Cardiac muscle cell (in vitro differentiated cells and primary cell): ENCODE data around the gene NBPF1. TPM values are rescaled to one million over a fixed set of nuclear protein-coding genes. Genes with fewer than 3 reads are reported as not detected.
A peak's percentile ranks its signal among the peaks of the same experiment; 100 is the strongest.
"Not testable (repeated sequence)": the region's sequence is repeated elsewhere in the genome, so short reads cannot be mapped to it uniquely, and the experiment has no call there.

ENCODE experiments used
- DNase-seq, 2 donors: peaks; one replicate each; pipeline versions ENCODE4 v3.0.0 to v3.0.0-alpha.2; 2010 to 2017; ENCODE audit warnings: low read depth in 1 of 2, low spot score in 1 of 2
- H3K27ac ChIP-seq: fragments of 200-600 bp; sonication (generic); 2 replicates; pipeline ENCODE4 v1.5.1; 2016
- H3K27me3 ChIP-seq: fragments of 200-600 bp; sonication (generic); 2 replicates; pipeline ENCODE4 v1.6.0; 2016; ENCODE audit warnings: control low read depth
- H3K36me3 ChIP-seq: fragments of 200-600 bp; sonication (generic); 2 replicates; pipeline ENCODE4 v1.5.1; 2016; ENCODE audit warnings: control low read depth
- H3K4me1 ChIP-seq: fragments of 200-600 bp; sonication (generic); 2 replicates; pipeline ENCODE4 v1.8.1; 2017; ENCODE audit warnings: low read depth, mild to moderate bottlenecking, mixed run types
- H3K4me3 ChIP-seq: fragments of 200-600 bp; sonication (generic); 2 replicates; pipeline ENCODE4 v1.5.1; 2016; ENCODE audit warnings: mild to moderate bottlenecking
- H3K9me3 ChIP-seq: fragments of 200-600 bp; sonication (generic); 2 replicates; pipeline ENCODE4 v1.5.1; 2017; ENCODE audit warnings: low read depth, mild to moderate bottlenecking, control low read depth
- CTCF ChIP-seq: IDR thresholded peaks from 2 replicates; pipeline ENCODE4 v1.5.1; 2012; ENCODE audit warnings: low read depth, mild to moderate bottlenecking, low read length
- polyA plus RNA-seq: library from polyadenylated mRNA; unstranded; fragments of >200 nt; fragmentation: Nextera tagmentation; extraction: Ambion mirVana; gene quantifications from 2 replicates; pipeline ENCODE4 v1.2.1, GENCODE V29; 2016
- total RNA-seq: library from RNA; depleted of rRNA; stranded (reverse); fragments of >200 nt; gene quantifications from 2 replicates; pipeline ENCODE4 v1.2.3, GENCODE V29; 2016

The NBPF1 gene
- total and polyA plus RNA-seq, 2 experiments from 2014 or later, result 42.8 to 57.6 TPM

- not testable (repeated sequence) for H3K36me3 ChIP-seq, H3K27me3 ChIP-seq, H3K4me3 ChIP-seq, H3K9me3 ChIP-seq, H3K4me1 ChIP-seq
- peak overlapping the region; percentile 88 for H3K27ac ChIP-seq
- DNase-seq, result peak in 1 of 2 donors; percentile 53
Observed at GRCh38 chr1:16540421-16540893, 72.9 kb downstream of the NBPF1 start.

GRCh38 chr1:16537528-16537927 is 75.8 kb downstream of the NBPF1 start:
- not testable (repeated sequence) for DNase-seq

GRCh38 chr1:16536796-16537195 is 76.6 kb downstream of the NBPF1 start:
- H3K9me3 ChIP-seq, H3K4me3 ChIP-seq, DNase-seq, H3K27ac ChIP-seq, H3K4me1 ChIP-seq, H3K36me3 ChIP-seq, H3K27me3 ChIP-seq: not testable (repeated sequence)

More at GRCh38 chr1:16537528-16537927, 75.8 kb downstream of the NBPF1 start:
- not testable (repeated sequence) for H3K4me3 ChIP-seq, H3K27me3 ChIP-seq, H3K9me3 ChIP-seq, H3K27ac ChIP-seq, H3K4me1 ChIP-seq, H3K36me3 ChIP-seq

- H3K9me3 ChIP-seq, H3K4me1 ChIP-seq, H3K36me3 ChIP-seq, H3K27ac ChIP-seq, H3K4me3 ChIP-seq, DNase-seq, H3K27me3 ChIP-seq: not testable (repeated sequence)
Observed at GRCh38 chr1:16535898-16536297, 77.5 kb downstream of the NBPF1 start.

- peak overlapping the region; percentile 17 for H3K4me3 ChIP-seq
Observed at GRCh38 chr1:16535487-16535886, 77.9 kb downstream of the NBPF1 start.

GRCh38 chr1:16534829-16535456 is 78.4 kb downstream of the NBPF1 start:
- H3K4me1 ChIP-seq, H3K36me3 ChIP-seq, H3K27ac ChIP-seq, H3K27me3 ChIP-seq, H3K9me3 ChIP-seq: not testable (repeated sequence)
- H3K4me3 ChIP-seq, result peak overlapping the region; percentile 17
- peak; percentile 34 to 44 for DNase-seq

More at GRCh38 chr1:16535487-16535886, 77.9 kb downstream of the NBPF1 start:
- H3K36me3 ChIP-seq, H3K27me3 ChIP-seq, H3K4me1 ChIP-seq, H3K9me3 ChIP-seq, H3K27ac ChIP-seq: not testable (repeated sequence)
- DNase-seq, result peak; percentile 8 to 18

- not testable (repeated sequence) for H3K4me1 ChIP-seq, H3K9me3 ChIP-seq, DNase-seq, H3K36me3 ChIP-seq, H3K4me3 ChIP-seq, H3K27ac ChIP-seq, H3K27me3 ChIP-seq
Observed at GRCh38 chr1:16534239-16534828, 79.0 kb downstream of the NBPF1 start.

- TF ChIP-seq CTCF, result peak; percentile 28
- H3K27me3 ChIP-seq, H3K4me1 ChIP-seq, H3K4me3 ChIP-seq, H3K9me3 ChIP-seq, H3K36me3 ChIP-seq, H3K27ac ChIP-seq: not testable (repeated sequence)
- peak in 1 of 2 donors; percentile 9 for DNase-seq
Observed at GRCh38 chr1:16532235-16532991, 81.0 kb downstream of the NBPF1 start.

GRCh38 chr1:16528338-16528737 is 85.0 kb downstream of the NBPF1 start:
- H3K4me3 ChIP-seq, H3K4me1 ChIP-seq, H3K9me3 ChIP-seq, H3K27me3 ChIP-seq, H3K36me3 ChIP-seq, H3K27ac ChIP-seq, DNase-seq: not testable (repeated sequence)

- DNase-seq, H3K9me3 ChIP-seq, H3K36me3 ChIP-seq, H3K4me3 ChIP-seq, H3K4me1 ChIP-seq, H3K27ac ChIP-seq: not testable (repeated sequence)
- peaks cover 13% of the 10 kb centered on the region for H3K27me3 ChIP-seq
Observed at GRCh38 chr1:16525769-16526168, 87.6 kb downstream of the NBPF1 start.

GRCh38 chr1:16521679-16522078 is 91.7 kb downstream of the NBPF1 start:
- not testable (repeated sequence) for H3K4me1 ChIP-seq, H3K27ac ChIP-seq, H3K9me3 ChIP-seq, DNase-seq, H3K4me3 ChIP-seq, H3K36me3 ChIP-seq
- peaks cover 26% of the 10 kb centered on the region for H3K27me3 ChIP-seq
